Thyroid gland (tissue), 4 donors: ENCODE results near the gene CACNA1B.

Experiments used
- CTCF ChIP-seq, 6 experiments: fragments of 200-600 bp in 3 of 6; fragments of 450-650 bp in 3 of 6; sonication (generic) in 3 of 6; IDR thresholded peaks; one replicate each; pipeline ENCODE4 v1.5.1; 2016 to 2019; ENCODE audit warnings: antibody characterized with exemption in 6 of 6, mild to moderate bottlenecking in 2 of 6, inconsistent platforms in 1 of 6, moderate library complexity in 1 of 6
- POLR2A ChIP-seq, 2 donors: fragments of 450-650 bp; IDR thresholded peaks; one replicate each; pipeline ENCODE4 v1.6.1; 2017; ENCODE audit warnings: antibody characterized with exemption in 2 of 2, mild to moderate bottlenecking in 2 of 2, moderate library complexity in 1 of 2

GRCh38 chr9:137899551-137900360 lies 22.2 kb downstream of the CACNA1B start:
- TF ChIP-seq CTCF (IDR thresholded peaks at IDR 0.05) (no peak), POLR2A (IDR thresholded peaks at IDR 0.05) (no peak)
